Lower leg skin (tissue), 4 donors: ENCODE measurements around the gene GPRC5B. TPM values are rescaled to one million over a fixed set of nuclear protein-coding genes. Genes with fewer than 3 reads are reported as not detected.

ENCODE experiments used
- DNase-seq, 2 donors: peaks; one replicate each; pipeline ENCODE4 v3.0.0-alpha.2; 2019; ENCODE audit warnings: low spot score in 2 of 2
- H3K4me3 ChIP-seq: fragments of 200-600 bp; sonication (generic); 2 replicates; pipeline ENCODE4 v1.5.1; 2017; ENCODE audit warnings: mild to moderate bottlenecking, low read depth; ENCODE audit not compliant: poor library complexity, severe bottlenecking
- CTCF ChIP-seq, 3 donors: fragments of 450-650 bp; IDR thresholded peaks; one replicate each; pipeline ENCODE4 v1.5.1; 2016; ENCODE audit warnings: antibody characterized with exemption in 3 of 3, mild to moderate bottlenecking in 3 of 3, moderate library complexity in 2 of 3
- POLR2A ChIP-seq, 2 donors: fragments of 450-650 bp; IDR thresholded peaks; one replicate each; pipeline ENCODE4 v1.6.1; 2016 to 2017; ENCODE audit warnings: antibody characterized with exemption in 2 of 2, mild to moderate bottlenecking in 1 of 2, moderate library complexity in 1 of 2
- WGBS, 2 donors: methylation state at CpG; one replicate each; pipeline ENCODE4 v1.1.5; 2018; 5-methylcytosine and 5-hydroxymethylcytosine counted together
- intact Hi-C: fragments of 100-400 bp; cut with DNase I; formaldehyde crosslinking; loops from one replicate; pipeline ENCODE4 v1.15.0; 2023; ENCODE audit warnings: low total_unique reads
- total RNA-seq, 4 donors: library from RNA; depleted of rRNA; stranded (reverse); fragments of >200 nt; gene quantifications; one replicate each; pipeline ENCODE4 v1.1.0, GENCODE V29; 2016

The GPRC5B gene
- total RNA-seq, 4 donors from 2014 or later: 5.0 to 16.6 (median 9.5) TPM

- TF ChIP-seq POLR2A (IDR thresholded peaks at IDR 0.05) (no peak), CTCF (IDR thresholded peaks at IDR 0.05) (no peak)
- H3K4me3 ChIP-seq: no peak overlapping the region
- intact Hi-C loops: loop anchor here (1.0 to 5.0 kb wide), 2 partner anchors 284 to 303 kb away; no protein-coding TSS in a partner anchor
- DNase-seq: peak in 1 of 2 donors; percentile 88
- WGBS, 2 donors: 19 to 20% methylated on average over 26 to 41 of the region's 41 CpGs
These were observed 914 bp upstream of the GPRC5B start for GRCh38 chr16:19885451-19886072.

- TF ChIP-seq POLR2A (IDR thresholded peaks at IDR 0.05) (no peak), CTCF (IDR thresholded peaks at IDR 0.05) (no peak)
- 0 to 1% methylated on average over 10 to 17 of the region's 24 CpGs for WGBS, 2 donors
- peak overlapping the region; percentile 39 for H3K4me3 ChIP-seq
- peak in 1 of 2 donors; percentile 87 for DNase-seq
- intact Hi-C loops: no loop called here
These were observed 622 bp downstream of the GPRC5B start for GRCh38 chr16:19883966-19884485.

GRCh38 chr16:19883296-19883965 lies 1.2 kb downstream of the GPRC5B start:
- intact Hi-C loops: no loop called here
- peak; percentile 41 to 90 for DNase-seq
- TF ChIP-seq POLR2A (IDR thresholded peaks at IDR 0.05): no peak
- TF ChIP-seq CTCF (IDR thresholded peaks at IDR 0.05): no peak
- 4% methylated on average over 30 to 35 of the region's 35 CpGs for WGBS, 2 donors
- H3K4me3 ChIP-seq: peak overlapping the region; percentile 39

GRCh38 chr16:19882646-19883045 lies 2.0 kb downstream of the GPRC5B start:
- H3K4me3 ChIP-seq: no peak overlapping the region
- intact Hi-C loops: no loop called here
- TF ChIP-seq POLR2A (IDR thresholded peaks at IDR 0.05): no peak
- TF ChIP-seq CTCF (IDR thresholded peaks at IDR 0.05): no peak
- DNase-seq: no peak
- whole genome bisulfite sequencing, 2 donors: 63 to 75% methylated on average over 3 of the region's 3 CpGs

GRCh38 chr16:19882186-19882585 lies 2.5 kb downstream of the GPRC5B start:
- WGBS, 2 donors: 65 to 69% methylated on average over 9 of the region's 9 CpGs
- intact Hi-C loops: no loop called here
- H3K4me3 ChIP-seq: no peak overlapping the region
- TF ChIP-seq CTCF (IDR thresholded peaks at IDR 0.05) (no peak), POLR2A (IDR thresholded peaks at IDR 0.05) (no peak)
- DNase-seq: no peak
